WTC11 (cell line): ENCODE measurements around the gene MRAP. TPM values are rescaled to one million over a fixed set of nuclear protein-coding genes. Genes with fewer than 3 reads are reported as not detected.

ENCODE experiments used
- ATAC-seq: fragments of 200-7000 bp; cut with Tn5 transposase; 2 replicates; pipeline ENCODE4 v1.10.0; 2021; ENCODE audit warnings: mild to moderate bottlenecking, moderate library complexity
- CTCF ChIA-PET: fragments of 300-600 bp; sonication (Branson Sonifier 250); formaldehyde crosslinking; loops from one replicate; lab custom pipeline; 2021; ENCODE audit warnings: antibody characterized with exemption; lab: Charles Lee
- POLR2A ChIA-PET: fragments of 350-600 bp; sonication (Branson Sonifier 250); formaldehyde crosslinking; loops from one replicate; lab custom pipeline; 2021; ENCODE audit warnings: antibody characterized with exemption; lab: Charles Lee
- DNase-seq: peaks from one replicate; pipeline ENCODE4 v3.0.0; 2021; ENCODE audit warnings: low spot score
- H3K27ac Mint-ChIP-seq: 2 replicates; pipeline ENCODE4 v1.8.0; 2021; ENCODE audit warnings: mixed read lengths
- H3K27me3 Mint-ChIP-seq: 2 replicates; pipeline ENCODE4 v1.8.0; 2021; ENCODE audit warnings: low read depth, mild to moderate bottlenecking, moderate library complexity, mixed read lengths
- H3K36me3 Mint-ChIP-seq: 2 replicates; pipeline ENCODE4 v1.8.0; 2021; ENCODE audit warnings: mixed read lengths
- H3K4me1 Mint-ChIP-seq: 2 replicates; pipeline ENCODE4 v1.8.0; 2022; ENCODE audit warnings: mixed read lengths
- H3K4me3 Mint-ChIP-seq: 2 replicates; pipeline ENCODE4 v1.8.0; 2021; ENCODE audit warnings: mild to moderate bottlenecking, moderate library complexity, mixed read lengths
- H3K9me3 Mint-ChIP-seq: 2 replicates; pipeline ENCODE4 v1.8.0; 2021; ENCODE audit warnings: mixed read lengths
- CREM ChIP-seq: sonication (generic); formaldehyde crosslinking; IDR thresholded peaks from 2 replicates; pipeline ENCODE4 v1.8.1; 2022; ENCODE audit warnings: mild to moderate bottlenecking, missing genetic modification reagents, moderate library complexity
- ELF4 ChIP-seq: sonication (generic); formaldehyde crosslinking; IDR thresholded peaks from 2 replicates; pipeline ENCODE4 v1.8.1; 2022; ENCODE audit warnings: low read depth, mild to moderate bottlenecking, moderate library complexity, missing genetic modification reagents
- FOXP1 ChIP-seq: sonication (generic); formaldehyde crosslinking; IDR thresholded peaks from 2 replicates; pipeline ENCODE4 v1.8.0; 2022; ENCODE audit warnings: missing genetic modification reagents, mild to moderate bottlenecking, moderate library complexity, borderline replicate concordance
- JUN ChIP-seq: sonication (generic); formaldehyde crosslinking; IDR thresholded peaks from 2 replicates; pipeline ENCODE4 v1.8.0; 2023; ENCODE audit warnings: mild to moderate bottlenecking, missing genetic modification reagents
- KAT7 ChIP-seq: sonication (generic); formaldehyde crosslinking; IDR thresholded peaks from 2 replicates; pipeline ENCODE4 v1.8.1; 2023; ENCODE audit warnings: missing genetic modification reagents, mild to moderate bottlenecking, borderline replicate concordance
- MXD4 ChIP-seq: fragments of 250-450 bp; sonication (Bioruptor Pico); IDR thresholded peaks from 2 replicates; pipeline ENCODE4 v1.8.0; 2021; ENCODE audit warnings: mild to moderate bottlenecking, moderate library complexity, borderline replicate concordance
- NR2C2 ChIP-seq: sonication (generic); formaldehyde crosslinking; IDR thresholded peaks from 2 replicates; pipeline ENCODE4 v1.8.0; 2022; ENCODE audit warnings: mild to moderate bottlenecking, missing genetic modification reagents
- PRRX2 ChIP-seq: fragments of 250-450 bp; sonication (Bioruptor Pico); IDR thresholded peaks from 2 replicates; pipeline ENCODE4 v1.8.0; 2021; ENCODE audit warnings: mild to moderate bottlenecking
- RELA ChIP-seq: sonication (generic); formaldehyde crosslinking; IDR thresholded peaks from 2 replicates; pipeline ENCODE4 v1.8.1; 2022; ENCODE audit warnings: missing genetic modification reagents, mild to moderate bottlenecking, borderline replicate concordance
- RORB ChIP-seq: fragments of 250-450 bp; sonication (Bioruptor Pico); IDR thresholded peaks from 2 replicates; pipeline ENCODE4 v1.9.0; 2021; ENCODE audit warnings: mild to moderate bottlenecking
- SMAD3 ChIP-seq: sonication (generic); formaldehyde crosslinking; IDR thresholded peaks from 2 replicates; pipeline ENCODE4 v1.8.0; 2022; ENCODE audit warnings: missing genetic modification reagents, mild to moderate bottlenecking, borderline replicate concordance
- SMAD4 ChIP-seq: sonication (generic); formaldehyde crosslinking; IDR thresholded peaks from 2 replicates; pipeline ENCODE4 v1.8.0; 2022; ENCODE audit warnings: mild to moderate bottlenecking, missing genetic modification reagents
- SP1 ChIP-seq: sonication (generic); formaldehyde crosslinking; conservative IDR thresholded peaks from 2 replicates; pipeline ENCODE4 v1.8.1; 2022; ENCODE audit warnings: missing genetic modification reagents
- ZBTB21 ChIP-seq: sonication (generic); formaldehyde crosslinking; IDR thresholded peaks from 2 replicates; pipeline ENCODE4 v1.8.1; 2023; ENCODE audit warnings: mild to moderate bottlenecking, missing genetic modification reagents, borderline replicate concordance
- ZNF263 ChIP-seq: sonication (generic); formaldehyde crosslinking; IDR thresholded peaks from 2 replicates; pipeline ENCODE4 v1.8.1; 2022; ENCODE audit warnings: low read depth, mild to moderate bottlenecking, moderate library complexity, missing genetic modification reagents
- ZNF416 ChIP-seq: fragments of 250-450 bp; sonication (Bioruptor Pico); IDR thresholded peaks from 2 replicates; pipeline ENCODE4 v1.9.0; 2021; ENCODE audit warnings: mild to moderate bottlenecking, inconsistent platforms
- total RNA-seq: library from RNA; stranded (reverse); gene quantifications from 3 replicates; pipeline ENCODE4 v1.2.3, GENCODE V29; 2021
- TF ChIP-seq, protein P1 (sequence below): sonication (generic); formaldehyde crosslinking; IDR thresholded peaks from 2 replicates; pipeline ENCODE4 v1.8.0; 2023; ENCODE audit warnings: missing genetic modification reagents, mild to moderate bottlenecking, borderline replicate concordance
- TF ChIP-seq, protein P2 (sequence below): sonication (generic); formaldehyde crosslinking; IDR thresholded peaks from 2 replicates; pipeline ENCODE4 v1.8.1; 2022; ENCODE audit warnings: low read depth, missing genetic modification reagents, borderline replicate concordance
- TF ChIP-seq, protein P3 (sequence below): sonication (generic); formaldehyde crosslinking; IDR thresholded peaks from 2 replicates; pipeline ENCODE4 v1.8.1; 2022; ENCODE audit warnings: low read depth, mild to moderate bottlenecking, moderate library complexity, missing genetic modification reagents, borderline replicate concordance
- TF ChIP-seq, protein P4 (sequence below): sonication (generic); formaldehyde crosslinking; IDR thresholded peaks from 2 replicates; pipeline ENCODE4 v1.8.0; 2023; ENCODE audit warnings: missing genetic modification reagents
- TF ChIP-seq, protein P5 (sequence below): sonication (generic); formaldehyde crosslinking; conservative IDR thresholded peaks from 2 replicates; pipeline ENCODE4 v1.8.1; 2023; ENCODE audit warnings: mild to moderate bottlenecking, low read depth, missing genetic modification reagents, moderate library complexity
- TF ChIP-seq, protein P6 (sequence below): sonication (generic); formaldehyde crosslinking; IDR thresholded peaks from 2 replicates; pipeline ENCODE4 v1.8.1; 2023; ENCODE audit warnings: mild to moderate bottlenecking, missing genetic modification reagents

The MRAP gene
- total RNA-seq, 1 experiment from 2014 or later, result not detected

DNA sequence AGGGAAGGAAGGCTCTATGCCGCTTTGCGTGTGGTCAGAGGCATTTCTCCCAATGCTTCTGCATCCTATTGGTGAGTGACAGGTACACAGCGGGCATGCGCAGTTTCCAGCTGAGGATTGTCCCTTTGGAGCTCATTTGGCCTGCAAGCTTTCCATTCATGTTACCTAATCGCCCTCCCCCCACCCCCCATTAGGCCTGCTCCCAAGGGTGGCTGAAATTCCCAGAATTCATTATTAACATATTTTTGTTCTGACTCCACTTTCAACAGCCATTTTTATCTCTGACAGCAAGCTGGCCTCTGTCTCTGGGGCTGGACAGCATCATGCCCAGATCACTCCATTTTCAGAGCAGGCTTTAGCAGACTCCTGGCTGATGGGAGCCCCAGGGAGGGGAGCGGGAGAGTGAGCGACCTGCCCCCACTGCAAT lies 45.4 kb upstream of the MRAP start (continued):
- TF ChIP-seq, protein P1, sequence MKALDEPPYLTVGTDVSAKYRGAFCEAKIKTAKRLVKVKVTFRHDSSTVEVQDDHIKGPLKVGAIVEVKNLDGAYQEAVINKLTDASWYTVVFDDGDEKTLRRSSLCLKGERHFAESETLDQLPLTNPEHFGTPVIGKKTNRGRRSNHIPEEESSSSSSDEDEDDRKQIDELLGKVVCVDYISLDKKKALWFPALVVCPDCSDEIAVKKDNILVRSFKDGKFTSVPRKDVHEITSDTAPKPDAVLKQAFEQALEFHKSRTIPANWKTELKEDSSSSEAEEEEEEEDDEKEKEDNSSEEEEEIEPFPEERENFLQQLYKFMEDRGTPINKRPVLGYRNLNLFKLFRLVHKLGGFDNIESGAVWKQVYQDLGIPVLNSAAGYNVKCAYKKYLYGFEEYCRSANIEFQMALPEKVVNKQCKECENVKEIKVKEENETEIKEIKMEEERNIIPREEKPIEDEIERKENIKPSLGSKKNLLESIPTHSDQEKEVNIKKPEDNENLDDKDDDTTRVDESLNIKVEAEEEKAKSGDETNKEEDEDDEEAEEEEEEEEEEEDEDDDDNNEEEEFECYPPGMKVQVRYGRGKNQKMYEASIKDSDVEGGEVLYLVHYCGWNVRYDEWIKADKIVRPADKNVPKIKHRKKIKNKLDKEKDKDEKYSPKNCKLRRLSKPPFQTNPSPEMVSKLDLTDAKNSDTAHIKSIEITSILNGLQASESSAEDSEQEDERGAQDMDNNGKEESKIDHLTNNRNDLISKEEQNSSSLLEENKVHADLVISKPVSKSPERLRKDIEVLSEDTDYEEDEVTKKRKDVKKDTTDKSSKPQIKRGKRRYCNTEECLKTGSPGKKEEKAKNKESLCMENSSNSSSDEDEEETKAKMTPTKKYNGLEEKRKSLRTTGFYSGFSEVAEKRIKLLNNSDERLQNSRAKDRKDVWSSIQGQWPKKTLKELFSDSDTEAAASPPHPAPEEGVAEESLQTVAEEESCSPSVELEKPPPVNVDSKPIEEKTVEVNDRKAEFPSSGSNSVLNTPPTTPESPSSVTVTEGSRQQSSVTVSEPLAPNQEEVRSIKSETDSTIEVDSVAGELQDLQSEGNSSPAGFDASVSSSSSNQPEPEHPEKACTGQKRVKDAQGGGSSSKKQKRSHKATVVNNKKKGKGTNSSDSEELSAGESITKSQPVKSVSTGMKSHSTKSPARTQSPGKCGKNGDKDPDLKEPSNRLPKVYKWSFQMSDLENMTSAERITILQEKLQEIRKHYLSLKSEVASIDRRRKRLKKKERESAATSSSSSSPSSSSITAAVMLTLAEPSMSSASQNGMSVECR (CRISPR knock-in tag), result no peak
- TF ChIP-seq NR2C2 (CRISPR knock-in tag) (no peak), SMAD4 (CRISPR knock-in tag) (no peak)

DNA sequence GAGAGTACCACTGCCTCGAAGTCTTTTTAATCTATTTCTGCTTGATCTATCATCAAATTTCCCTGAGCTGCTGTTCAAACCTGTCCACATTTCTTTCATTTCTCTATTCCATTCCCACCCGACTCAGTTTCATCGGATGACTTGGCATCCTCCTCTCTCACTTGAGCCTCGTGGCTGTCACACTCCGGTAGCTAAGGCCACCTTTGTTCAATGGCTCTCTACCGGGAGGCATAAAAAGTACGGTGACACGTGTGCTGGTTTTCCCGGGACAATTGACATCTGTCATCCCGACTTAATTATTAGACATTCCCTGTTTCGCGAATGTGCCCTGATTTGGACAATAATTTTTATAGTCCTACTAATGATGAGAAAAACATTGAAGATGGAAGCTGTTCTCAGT lies 42.4 kb upstream of the MRAP start:
- TF ChIP-seq ZBTB21 (CRISPR knock-in tag), result no peak
- TF ChIP-seq, protein P2, sequence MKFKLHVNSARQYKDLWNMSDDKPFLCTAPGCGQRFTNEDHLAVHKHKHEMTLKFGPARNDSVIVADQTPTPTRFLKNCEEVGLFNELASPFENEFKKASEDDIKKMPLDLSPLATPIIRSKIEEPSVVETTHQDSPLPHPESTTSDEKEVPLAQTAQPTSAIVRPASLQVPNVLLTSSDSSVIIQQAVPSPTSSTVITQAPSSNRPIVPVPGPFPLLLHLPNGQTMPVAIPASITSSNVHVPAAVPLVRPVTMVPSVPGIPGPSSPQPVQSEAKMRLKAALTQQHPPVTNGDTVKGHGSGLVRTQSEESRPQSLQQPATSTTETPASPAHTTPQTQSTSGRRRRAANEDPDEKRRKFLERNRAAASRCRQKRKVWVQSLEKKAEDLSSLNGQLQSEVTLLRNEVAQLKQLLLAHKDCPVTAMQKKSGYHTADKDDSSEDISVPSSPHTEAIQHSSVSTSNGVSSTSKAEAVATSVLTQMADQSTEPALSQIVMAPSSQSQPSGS (CRISPR knock-in tag), result no peak
- TF ChIP-seq RORB (CRISPR knock-in tag), result no peak
- TF ChIP-seq, protein P3, sequence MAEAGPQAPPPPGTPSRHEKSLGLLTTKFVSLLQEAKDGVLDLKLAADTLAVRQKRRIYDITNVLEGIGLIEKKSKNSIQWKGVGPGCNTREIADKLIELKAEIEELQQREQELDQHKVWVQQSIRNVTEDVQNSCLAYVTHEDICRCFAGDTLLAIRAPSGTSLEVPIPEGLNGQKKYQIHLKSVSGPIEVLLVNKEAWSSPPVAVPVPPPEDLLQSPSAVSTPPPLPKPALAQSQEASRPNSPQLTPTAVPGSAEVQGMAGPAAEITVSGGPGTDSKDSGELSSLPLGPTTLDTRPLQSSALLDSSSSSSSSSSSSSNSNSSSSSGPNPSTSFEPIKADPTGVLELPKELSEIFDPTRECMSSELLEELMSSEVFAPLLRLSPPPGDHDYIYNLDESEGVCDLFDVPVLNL (CRISPR knock-in tag), result no peak
- TF ChIP-seq, protein P4, sequence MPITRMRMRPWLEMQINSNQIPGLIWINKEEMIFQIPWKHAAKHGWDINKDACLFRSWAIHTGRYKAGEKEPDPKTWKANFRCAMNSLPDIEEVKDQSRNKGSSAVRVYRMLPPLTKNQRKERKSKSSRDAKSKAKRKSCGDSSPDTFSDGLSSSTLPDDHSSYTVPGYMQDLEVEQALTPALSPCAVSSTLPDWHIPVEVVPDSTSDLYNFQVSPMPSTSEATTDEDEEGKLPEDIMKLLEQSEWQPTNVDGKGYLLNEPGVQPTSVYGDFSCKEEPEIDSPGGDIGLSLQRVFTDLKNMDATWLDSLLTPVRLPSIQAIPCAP, result no peak
- no peak for TF ChIP-seq RELA (CRISPR knock-in tag)
- TF ChIP-seq KAT7 (CRISPR knock-in tag), result no peak
- TF ChIP-seq ZNF263 (CRISPR knock-in tag), result no peak
- no peak for TF ChIP-seq ZNF416 (CRISPR knock-in tag)
- TF ChIP-seq, protein P5, sequence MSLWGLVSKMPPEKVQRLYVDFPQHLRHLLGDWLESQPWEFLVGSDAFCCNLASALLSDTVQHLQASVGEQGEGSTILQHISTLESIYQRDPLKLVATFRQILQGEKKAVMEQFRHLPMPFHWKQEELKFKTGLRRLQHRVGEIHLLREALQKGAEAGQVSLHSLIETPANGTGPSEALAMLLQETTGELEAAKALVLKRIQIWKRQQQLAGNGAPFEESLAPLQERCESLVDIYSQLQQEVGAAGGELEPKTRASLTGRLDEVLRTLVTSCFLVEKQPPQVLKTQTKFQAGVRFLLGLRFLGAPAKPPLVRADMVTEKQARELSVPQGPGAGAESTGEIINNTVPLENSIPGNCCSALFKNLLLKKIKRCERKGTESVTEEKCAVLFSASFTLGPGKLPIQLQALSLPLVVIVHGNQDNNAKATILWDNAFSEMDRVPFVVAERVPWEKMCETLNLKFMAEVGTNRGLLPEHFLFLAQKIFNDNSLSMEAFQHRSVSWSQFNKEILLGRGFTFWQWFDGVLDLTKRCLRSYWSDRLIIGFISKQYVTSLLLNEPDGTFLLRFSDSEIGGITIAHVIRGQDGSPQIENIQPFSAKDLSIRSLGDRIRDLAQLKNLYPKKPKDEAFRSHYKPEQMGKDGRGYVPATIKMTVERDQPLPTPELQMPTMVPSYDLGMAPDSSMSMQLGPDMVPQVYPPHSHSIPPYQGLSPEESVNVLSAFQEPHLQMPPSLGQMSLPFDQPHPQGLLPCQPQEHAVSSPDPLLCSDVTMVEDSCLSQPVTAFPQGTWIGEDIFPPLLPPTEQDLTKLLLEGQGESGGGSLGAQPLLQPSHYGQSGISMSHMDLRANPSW (CRISPR knock-in tag), result no peak
- no peak for TF ChIP-seq SMAD3 (CRISPR knock-in tag)
- TF ChIP-seq JUN (CRISPR knock-in tag), result no peak
- TF ChIP-seq ELF4 (CRISPR knock-in tag), result no peak
- no peak for TF ChIP-seq PRRX2
- TF ChIP-seq, protein P6, sequence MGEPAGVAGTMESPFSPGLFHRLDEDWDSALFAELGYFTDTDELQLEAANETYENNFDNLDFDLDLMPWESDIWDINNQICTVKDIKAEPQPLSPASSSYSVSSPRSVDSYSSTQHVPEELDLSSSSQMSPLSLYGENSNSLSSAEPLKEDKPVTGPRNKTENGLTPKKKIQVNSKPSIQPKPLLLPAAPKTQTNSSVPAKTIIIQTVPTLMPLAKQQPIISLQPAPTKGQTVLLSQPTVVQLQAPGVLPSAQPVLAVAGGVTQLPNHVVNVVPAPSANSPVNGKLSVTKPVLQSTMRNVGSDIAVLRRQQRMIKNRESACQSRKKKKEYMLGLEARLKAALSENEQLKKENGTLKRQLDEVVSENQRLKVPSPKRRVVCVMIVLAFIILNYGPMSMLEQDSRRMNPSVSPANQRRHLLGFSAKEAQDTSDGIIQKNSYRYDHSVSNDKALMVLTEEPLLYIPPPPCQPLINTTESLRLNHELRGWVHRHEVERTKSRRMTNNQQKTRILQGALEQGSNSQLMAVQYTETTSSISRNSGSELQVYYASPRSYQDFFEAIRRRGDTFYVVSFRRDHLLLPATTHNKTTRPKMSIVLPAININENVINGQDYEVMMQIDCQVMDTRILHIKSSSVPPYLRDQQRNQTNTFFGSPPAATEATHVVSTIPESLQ (CRISPR knock-in tag), result no peak
- no peak for TF ChIP-seq MXD4 (CRISPR knock-in tag)
- no peak for TF ChIP-seq FOXP1
- TF ChIP-seq CREM (CRISPR knock-in tag), result no peak
- no peak for TF ChIP-seq SP1 (CRISPR knock-in tag)
- ATAC-seq (no peak), DNase-seq (no peak)
- Mint-ChIP-seq H3K27me3 (no peaks in the 10 kb centered on the region; the same call in 1 of the 2 replicates), H3K36me3 (no peaks in the 10 kb centered on the region), H3K4me1 (peaks cover 5% of the 10 kb centered on the region), H3K9me3 (peaks cover 4% of the 10 kb centered on the region; the same call in 1 of the 2 replicates), H3K4me3 (no peak overlapping the region), H3K27ac (no peak overlapping the region)
- POLR2A ChIA-PET, result no interaction called here
- CTCF ChIA-PET, result interaction anchor here (4.1 kb wide), 1 partner anchor 264 kb away, joined by 26 read pairs; no protein-coding TSS in a partner anchor
